ENCODE measurements around the gene SDR42E2.

- TF ChIP-seq CTCF (IDR thresholded peaks at IDR 0.05), result no peak
- TF ChIP-seq POLR2AphosphoS5 (IDR thresholded peaks at IDR 0.05; ENCODE audit: low read depth, low read length), result no peak
- TF ChIP-seq TCF7L2 (IDR thresholded peaks at IDR 0.05; ENCODE audit: low read depth, low read length), result no peak
These were observed 58.4 kb downstream of the SDR42E2 start for GRCh38 chr16:22220714-22221113.
